ENCODE data around the gene UNC5C.

UNC5C gene

DNA sequence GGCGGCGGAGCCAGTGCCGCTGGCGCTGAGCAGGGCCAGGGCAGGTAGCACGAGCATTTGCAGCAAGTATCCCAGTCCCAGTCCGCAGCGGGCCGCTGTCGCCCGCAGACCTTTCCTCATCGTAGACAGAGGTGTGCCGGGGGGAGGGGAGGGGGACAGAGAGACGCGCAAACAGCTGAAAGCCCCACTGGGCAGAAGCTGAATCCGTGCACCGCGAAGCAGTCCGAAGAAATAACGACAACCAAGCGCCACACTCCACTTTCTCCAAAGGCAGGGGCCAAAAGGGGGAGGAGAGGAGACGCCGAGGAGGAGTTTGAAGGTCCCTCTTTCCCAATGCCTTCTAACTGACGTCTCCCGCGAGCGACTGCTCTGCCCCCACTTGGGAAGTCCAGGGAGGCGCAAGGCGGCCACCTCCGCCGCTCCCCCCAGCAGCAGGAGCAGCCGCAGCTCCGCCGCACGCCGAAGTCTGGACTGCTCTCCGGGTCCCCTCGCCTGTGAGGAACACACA is at the start of gene UNC5C:
Gene UNC5C (minus strand): TSS at position 236 of the 508 bp plus-strand sequence.
- in situ Hi-C loops (cut with HindIII; ENCODE audit: low pct_ligation_motif_present, low pct_unique_long_range_greater_than_20kb, low sequenced_read_pairs), result no loop called here
- peak; percentile 7 for DNase-seq

DNA sequence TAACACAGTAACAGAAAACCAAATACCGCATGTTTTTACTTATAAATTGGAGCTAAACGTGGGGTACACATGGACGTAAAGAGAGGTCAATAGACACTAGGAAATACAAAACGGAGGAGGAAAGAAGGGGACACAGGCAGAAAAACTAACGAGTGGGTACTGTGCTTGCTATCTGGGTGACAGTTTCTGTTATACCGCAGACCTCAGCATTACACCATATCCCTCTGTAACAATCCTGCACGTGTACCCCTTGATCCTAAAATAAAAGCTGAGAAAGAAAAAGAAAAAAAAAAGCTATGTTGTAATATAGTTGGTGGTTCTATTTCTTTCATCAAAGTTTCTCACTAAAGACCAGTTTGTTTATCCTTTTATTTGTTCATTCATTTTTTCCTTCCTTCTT is 47.9 kb upstream of the UNC5C start:
- in situ Hi-C loops (cut with HindIII; ENCODE audit: low pct_ligation_motif_present, low pct_unique_long_range_greater_than_20kb, low sequenced_read_pairs), result no loop called here
- no peak for DNase-seq

DNA sequence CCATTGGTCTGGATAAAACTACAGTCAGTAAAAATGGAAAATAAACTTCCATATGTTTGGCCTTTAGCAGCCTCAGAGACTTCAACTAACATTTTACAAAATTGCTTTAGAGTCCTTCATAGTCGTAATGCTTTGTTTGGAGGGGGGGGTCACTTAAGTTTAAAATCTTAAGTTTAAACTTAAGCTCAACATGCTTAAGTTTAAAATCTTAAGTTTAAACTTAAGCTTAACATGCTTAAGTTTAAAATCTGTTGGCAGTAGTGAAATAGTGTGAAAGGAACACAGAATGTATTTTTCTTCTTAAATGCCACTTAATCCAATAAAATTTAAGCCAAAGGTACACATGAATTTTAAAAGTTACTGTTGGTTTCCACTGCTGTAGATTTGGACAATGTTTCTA is 45.9 kb upstream of the UNC5C start:
- DNase-seq, result no peak
- in situ Hi-C loops (cut with HindIII; ENCODE audit: low pct_ligation_motif_present, low pct_unique_long_range_greater_than_20kb, low sequenced_read_pairs), result no loop called here

DNA sequence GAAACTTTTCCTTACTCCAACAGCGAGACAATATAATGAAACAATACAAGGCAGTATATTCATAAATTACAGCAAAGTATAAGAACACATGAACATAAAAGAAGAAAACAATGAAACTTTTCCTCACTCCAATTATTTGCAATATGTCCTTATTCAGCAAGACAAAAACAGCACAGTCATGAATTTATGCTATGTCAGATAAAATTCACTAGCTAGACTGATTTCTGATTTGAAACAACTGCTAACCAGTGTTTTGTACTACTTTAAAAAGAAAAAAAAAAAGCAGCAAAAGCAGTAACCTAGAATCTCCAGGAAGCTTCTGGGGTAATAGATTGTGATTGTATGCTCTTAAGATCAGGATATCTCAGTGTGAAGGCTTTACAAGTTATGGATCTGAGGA is 45.2 kb upstream of the UNC5C start:
- in situ Hi-C loops (cut with HindIII; ENCODE audit: low pct_ligation_motif_present, low pct_unique_long_range_greater_than_20kb, low sequenced_read_pairs), result no loop called here

DNA sequence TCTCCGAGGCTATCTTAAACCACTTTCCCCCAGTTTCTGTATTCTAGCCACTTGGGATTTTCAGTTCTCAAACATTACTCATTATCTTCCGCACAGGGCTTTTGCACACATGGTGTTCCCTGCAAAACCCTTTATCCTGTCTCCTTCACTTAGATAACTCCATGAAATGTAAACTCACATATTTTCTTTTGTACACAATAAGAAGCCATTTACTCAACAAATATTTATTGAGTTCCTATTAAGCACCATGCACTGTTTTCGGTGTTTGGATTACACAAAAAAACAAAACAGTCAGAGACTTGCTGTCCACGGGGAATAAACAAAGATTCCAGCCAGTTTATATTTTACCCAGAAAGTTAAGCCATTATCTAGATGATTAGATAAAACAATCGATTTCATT is 42.5 kb upstream of the UNC5C start:
- in situ Hi-C loops (cut with HindIII; ENCODE audit: low pct_ligation_motif_present, low pct_unique_long_range_greater_than_20kb, low sequenced_read_pairs), result no loop called here
- DNase-seq, result no peak

More for the DNA sequence above, 45.2 kb upstream of the UNC5C start:
- DNase-seq, result no peak

DNA sequence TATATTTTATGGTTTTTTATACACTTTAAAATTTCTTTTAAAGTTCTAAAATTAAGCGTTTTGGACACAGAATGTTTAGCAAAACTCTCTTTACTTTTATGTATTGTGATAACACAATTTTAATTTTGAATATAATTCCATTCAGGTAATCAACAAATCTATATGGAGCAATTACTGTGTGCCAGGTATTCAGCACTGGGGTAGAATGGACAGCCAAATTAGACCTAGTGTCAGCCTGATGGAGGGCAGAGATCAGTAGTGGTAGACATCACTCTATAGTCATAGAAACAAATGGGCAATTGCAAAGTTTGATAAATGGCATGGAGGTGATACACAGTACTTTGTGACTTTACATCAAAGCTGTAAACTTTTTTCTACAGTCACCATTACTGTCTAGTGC is 41.8 kb upstream of the UNC5C start:
- no peak for DNase-seq
- in situ Hi-C loops (cut with HindIII; ENCODE audit: low pct_ligation_motif_present, low pct_unique_long_range_greater_than_20kb, low sequenced_read_pairs), result no loop called here

DNA sequence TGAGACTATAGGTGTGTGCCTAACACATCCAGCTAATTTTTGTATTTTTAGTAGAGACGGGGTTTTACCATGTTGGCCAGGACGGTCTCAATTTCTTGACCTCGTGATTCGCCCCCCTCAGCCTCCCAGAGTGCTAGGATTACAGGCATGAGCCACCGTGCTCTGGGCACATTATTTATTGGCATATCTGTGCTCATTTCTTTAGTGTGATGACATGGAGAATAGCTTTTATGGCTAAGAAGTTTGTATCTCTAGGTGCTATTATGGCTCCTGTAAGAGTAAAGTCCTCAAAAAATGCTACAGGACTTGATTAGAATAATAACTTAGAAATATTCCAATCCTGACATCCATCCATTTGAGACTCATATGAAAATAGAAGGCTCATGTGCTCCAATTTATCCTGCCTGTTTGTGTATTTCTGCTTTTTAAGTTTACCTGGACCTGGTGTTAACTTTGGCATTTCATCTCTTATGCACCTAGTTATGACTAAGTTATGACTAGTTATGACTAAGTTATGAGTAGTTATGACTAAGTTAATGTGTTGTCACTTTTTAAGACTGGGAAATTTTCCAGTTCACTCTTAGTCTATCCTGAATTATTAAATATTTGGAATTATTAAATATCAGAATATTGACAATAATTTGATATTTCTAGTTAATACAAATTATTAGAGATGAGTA is 36.4 kb upstream of the UNC5C start:
- in situ Hi-C loops (cut with HindIII; ENCODE audit: low pct_ligation_motif_present, low pct_unique_long_range_greater_than_20kb, low sequenced_read_pairs), result no loop called here
- no peak for DNase-seq

DNA sequence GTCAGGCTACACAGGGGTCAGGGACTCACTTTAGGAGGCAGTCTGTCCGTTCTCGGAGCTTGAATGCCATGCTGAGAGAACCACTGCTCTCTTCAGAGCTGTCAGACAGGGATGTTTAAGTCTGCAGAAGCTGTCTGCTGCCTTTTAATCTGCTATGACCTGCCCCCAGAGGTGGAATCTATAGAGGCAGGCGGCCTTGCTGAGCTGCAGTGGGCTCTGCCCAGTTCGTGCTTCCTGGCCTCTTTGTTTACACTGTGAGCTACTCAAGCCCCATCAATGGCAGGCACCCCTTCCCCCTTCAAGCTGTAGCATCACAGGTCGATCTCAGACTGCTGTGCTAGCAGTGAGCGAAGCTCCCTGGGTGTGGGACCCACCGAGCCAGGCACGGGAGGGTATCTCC is 31.5 kb upstream of the UNC5C start:
- in situ Hi-C loops (cut with HindIII; ENCODE audit: low pct_ligation_motif_present, low pct_unique_long_range_greater_than_20kb, low sequenced_read_pairs), result no loop called here

DNA sequence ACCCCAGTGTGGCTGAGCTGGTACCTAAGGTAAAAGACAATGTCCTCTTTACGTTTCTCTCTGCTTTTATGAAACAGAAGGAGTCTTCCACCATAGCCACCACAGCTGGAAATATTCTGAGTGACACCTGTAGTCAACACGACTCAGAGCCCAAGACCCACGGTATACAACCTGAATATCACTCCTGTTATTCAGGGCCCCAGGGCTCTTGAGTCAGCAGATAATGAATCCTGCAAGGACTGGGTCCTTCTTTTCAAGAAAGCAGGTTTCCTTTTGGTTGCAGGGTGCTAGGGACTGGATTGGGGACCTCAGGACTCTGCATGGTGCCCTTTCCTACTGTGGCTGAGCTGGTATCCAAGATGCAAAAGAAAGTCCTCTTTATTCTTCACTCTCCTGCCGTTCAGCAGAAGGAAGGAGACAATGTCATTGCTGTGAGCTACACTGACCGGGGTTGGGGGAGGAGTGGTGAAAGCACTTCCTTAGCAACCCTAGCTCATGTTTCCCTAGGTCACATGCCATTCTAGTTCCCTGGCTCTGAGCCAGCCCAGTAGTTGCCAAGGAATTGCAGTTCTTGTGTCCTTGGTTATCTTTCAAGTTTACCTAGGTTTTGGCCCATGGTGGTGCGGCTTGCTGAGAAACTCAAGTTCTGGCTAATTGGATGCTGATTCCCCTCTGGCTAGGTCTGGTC is 23.7 kb upstream of the UNC5C start:
- in situ Hi-C loops (cut with HindIII; ENCODE audit: low pct_ligation_motif_present, low pct_unique_long_range_greater_than_20kb, low sequenced_read_pairs), result no loop called here
- no peak for DNase-seq

More for the DNA sequence above, 31.5 kb upstream of the UNC5C start:
- no peak for DNase-seq

DNA sequence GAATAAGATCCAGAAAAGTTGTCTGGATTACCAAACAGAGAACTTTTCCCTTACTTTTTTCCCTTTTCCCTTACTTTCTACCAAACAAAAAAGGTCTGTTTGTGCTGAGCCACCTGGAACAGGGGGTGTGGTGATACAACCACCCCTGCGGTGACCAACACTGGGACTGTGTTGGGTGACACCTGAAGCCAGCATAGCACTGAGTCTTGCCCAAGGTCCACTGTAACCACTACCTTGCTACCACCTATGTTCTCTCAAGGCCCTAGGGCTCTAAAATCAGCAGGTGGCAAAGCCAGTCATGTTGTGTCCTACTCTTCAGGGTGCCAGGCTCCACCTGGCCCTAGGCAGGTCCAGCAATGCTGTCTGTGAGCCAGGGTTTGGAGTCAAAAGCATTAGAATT is 22.8 kb upstream of the UNC5C start:
- in situ Hi-C loops (cut with HindIII; ENCODE audit: low pct_ligation_motif_present, low pct_unique_long_range_greater_than_20kb, low sequenced_read_pairs), result no loop called here
- no peak for DNase-seq

DNA sequence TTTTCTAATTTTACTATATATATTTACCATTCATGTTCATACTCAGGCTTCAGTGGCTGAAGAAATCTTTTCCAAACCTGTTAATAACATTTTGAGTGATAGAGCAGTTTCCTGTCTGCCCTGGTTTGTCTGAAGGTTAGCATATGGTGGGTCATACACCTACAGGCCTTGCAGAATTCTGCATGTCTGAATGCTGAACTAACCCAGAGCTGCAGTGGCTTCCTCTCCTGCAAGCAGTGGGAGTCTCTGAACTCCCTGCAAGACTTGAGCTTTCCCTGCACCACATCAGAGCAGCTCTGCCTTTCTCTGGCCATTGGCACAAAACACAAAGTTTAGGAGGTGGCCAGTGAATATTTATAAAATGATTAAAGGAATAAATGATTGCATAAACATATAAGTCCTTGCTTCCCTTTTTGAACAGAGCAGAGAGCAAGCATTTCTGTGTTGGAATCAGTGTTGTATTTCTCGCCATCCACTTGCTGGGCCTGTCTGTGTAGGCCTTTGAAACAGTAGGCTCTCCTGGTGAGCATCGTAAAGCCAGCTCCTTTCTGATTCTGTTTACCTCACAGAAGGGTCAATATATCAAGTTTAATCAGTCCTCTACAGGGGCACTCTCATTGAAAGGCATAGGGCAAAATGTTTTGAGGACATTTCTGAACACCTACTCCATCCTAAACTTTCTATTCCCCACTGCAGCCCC is 15.0 kb upstream of the UNC5C start:
- in situ Hi-C loops (cut with HindIII; ENCODE audit: low pct_ligation_motif_present, low pct_unique_long_range_greater_than_20kb, low sequenced_read_pairs), result no loop called here

DNA sequence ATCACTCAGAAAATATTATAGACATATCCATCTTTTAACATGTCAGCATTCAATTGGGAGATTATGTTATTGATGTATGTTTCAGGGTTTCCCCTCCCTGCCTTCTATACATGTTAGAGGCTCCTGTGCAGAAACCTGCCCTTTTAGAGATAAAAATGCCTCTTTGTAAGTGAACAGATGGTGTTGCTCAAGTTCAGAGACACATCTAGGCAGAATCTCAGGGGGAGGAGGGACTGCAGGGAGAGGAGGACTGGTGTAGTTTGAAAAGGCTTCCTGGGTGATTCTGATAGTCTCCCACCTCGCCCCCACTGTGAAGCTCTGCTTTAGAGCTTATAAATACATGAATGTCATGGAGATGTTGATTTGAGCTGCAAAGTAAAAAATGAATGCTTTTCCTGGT is 12.0 kb upstream of the UNC5C start:
- no peak for DNase-seq
- in situ Hi-C loops (cut with HindIII; ENCODE audit: low pct_ligation_motif_present, low pct_unique_long_range_greater_than_20kb, low sequenced_read_pairs), result no loop called here

More for the DNA sequence above, 15.0 kb upstream of the UNC5C start:
- DNase-seq, result no peak

DNA sequence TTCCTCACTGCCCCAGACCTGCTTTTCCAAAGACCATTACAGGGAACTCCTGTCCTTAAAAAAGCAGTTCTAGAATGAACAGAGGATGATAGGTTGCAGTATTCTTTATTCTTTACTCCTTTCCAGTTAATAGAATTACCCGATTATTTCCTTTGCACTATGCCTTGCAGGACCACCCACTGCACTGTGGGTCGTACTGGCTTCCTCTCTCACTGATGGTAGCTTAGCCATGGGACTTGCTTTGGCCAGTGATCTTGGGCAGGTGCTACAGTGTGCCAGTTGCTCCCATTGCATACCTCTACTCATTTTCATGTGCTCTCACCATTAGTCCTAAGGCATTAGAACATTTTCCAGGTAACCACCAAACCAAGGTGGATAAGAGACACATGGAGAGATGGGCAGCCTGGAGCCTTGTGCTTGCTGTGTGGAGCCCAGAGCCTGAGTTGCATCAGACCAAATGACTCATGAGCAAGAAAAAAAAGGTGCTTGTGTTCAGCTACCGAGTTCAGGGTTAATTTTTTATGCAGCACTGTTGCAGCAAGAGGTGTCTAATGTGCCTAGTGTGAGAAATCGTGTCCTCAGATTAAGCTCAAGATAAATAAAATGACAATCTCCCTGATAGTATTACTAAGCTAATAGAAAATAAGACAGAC is 7.6 kb upstream of the UNC5C start:
- DNase-seq, result peak; percentile 4
- in situ Hi-C loops (cut with HindIII; ENCODE audit: low pct_ligation_motif_present, low pct_unique_long_range_greater_than_20kb, low sequenced_read_pairs), result no loop called here

DNA sequence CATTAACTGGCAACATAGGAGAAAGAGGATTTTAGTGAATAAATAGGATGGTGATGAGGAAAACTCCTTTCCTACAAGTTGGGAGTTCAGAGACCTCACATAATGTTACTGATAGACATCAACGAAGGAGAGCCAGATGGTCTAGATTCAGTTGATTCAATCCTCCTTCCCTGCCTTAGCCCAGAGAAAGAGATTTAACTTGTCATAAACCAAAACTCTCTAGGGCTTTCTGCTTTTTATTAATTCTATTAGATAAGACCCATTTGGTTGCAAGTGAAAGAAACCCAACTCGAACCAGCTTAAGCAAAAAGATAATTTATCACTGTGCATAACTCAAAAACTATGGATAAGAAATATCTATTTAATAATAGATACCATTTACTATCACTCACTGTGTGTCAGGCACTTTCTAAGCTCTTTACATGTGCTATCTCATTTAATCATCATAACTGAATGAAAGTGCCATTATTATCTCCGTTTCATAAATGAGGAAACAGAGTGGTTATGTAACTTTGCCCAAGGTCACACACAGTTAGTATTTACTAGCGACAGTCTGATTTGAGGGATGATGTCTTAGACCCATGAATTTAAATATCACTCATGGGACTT is 4.3 kb upstream of the UNC5C start:
- DNase-seq, result no peak
- in situ Hi-C loops (cut with HindIII; ENCODE audit: low pct_ligation_motif_present, low pct_unique_long_range_greater_than_20kb, low sequenced_read_pairs), result no loop called here

DNA sequence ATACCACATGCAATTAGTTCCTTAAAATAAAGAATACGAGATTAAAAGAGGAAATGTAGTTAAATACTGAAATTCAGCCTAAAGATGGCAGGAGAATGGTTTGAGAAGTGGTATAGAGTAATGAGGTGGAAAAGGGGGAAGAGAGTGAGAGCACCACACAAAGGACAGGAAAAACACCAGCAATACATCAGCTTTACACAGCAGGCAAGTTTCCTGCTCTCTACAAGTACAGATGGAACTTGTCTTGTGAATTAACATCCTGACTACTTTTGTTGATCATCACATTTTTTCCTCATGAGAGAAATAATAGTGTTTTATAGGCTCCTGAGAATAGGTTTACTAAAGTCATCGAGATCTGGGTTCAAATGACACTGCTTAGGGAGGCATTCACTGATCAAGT is 2.9 kb upstream of the UNC5C start:
- DNase-seq, result no peak
- in situ Hi-C loops (cut with HindIII; ENCODE audit: low pct_ligation_motif_present, low pct_unique_long_range_greater_than_20kb, low sequenced_read_pairs), result no loop called here

DNA sequence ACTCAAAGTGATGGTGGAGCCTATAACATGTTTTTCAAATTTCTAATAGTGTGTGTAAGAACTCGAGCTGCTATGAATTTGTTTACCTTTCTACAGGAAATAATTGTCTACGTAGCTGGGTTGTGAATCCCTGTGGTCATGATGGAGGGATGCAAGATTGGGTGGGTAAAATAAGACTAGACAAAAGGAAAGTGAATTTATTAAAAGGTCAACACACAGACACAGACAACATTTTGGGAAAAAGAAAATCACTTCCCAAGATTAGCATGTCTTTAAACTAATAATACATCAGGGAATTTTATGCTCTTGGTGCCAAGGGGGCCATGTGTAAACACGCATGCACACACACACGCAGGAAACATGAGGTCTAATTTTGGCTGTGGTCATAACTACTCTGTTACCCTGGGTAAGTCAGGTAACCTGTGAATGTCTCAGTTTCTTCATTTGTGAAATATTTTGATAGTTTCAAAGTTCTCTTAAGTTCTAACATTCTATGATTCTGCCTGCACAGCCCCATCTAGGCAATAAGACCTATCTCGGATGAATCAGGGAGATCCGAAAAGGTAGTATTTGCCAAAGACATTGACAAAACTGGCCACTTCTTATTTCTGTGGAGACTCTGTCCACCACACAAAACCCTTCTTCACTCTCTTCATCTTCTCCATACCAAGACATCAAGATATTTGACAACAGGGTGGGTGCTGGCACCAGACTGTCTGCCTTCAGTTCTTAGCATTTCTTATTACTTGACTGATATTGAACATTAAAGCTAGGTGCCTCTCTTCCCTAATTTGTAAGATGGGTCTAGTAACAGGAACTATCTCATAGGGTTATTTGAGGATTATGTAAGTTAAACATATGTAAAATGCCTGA is 1.6 kb upstream of the UNC5C start:
- DNase-seq, result no peak
- in situ Hi-C loops (cut with HindIII; ENCODE audit: low pct_ligation_motif_present, low pct_unique_long_range_greater_than_20kb, low sequenced_read_pairs), result no loop called here

DNA sequence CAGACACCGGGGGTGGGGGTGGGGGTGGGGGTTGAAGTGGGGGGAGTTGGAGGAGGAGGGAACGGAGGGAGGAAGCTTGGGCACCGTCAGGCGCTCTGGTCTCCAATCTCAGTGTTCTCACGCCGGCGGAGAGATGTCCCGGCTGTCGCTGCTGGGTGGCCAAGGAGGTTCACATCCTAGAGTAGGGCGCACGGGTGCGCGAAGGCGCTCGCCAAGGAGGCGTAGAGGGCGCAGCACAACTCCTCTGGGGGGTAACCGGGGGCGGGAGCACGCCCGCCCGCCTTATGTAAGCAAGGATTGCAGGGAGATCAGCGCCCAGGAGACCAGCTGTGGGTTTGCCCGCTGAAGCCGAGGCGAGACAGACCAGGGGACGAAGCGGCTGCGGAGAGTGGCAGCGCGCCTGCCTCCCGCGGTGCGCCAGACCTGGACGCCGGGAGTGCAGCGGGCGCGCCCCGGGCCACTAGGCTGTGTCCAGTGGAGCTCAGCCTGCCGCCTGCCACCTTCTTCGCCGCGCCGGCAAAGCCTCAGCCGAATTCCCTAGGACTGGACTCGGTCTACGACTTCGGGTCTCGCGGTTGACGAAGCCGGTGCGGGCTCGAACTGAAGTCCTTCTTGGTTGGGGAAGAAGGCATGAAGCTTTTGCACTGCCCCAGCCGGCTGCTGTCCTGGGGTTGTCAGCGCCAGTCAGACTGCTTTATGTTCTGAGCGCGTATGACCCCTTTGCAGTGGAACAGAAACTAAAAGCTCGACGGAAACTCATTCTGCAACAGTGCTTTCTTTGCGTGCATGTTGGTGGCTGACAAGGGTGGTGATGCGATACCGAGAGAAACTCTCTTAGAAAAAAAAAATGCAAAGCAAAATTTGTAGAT is 707 bp upstream of the UNC5C start:
- in situ Hi-C loops (cut with HindIII; ENCODE audit: low pct_ligation_motif_present, low pct_unique_long_range_greater_than_20kb, low sequenced_read_pairs), result no loop called here
- peak; percentile 3 for DNase-seq

Data from ACHN (cell line).